ENCODE results near the gene CELF6.
A peak's percentile ranks its signal among the peaks of the same experiment; 100 is the strongest.

CELF6 gene

GRCh38 chr15:72319985-72320671 is at the start of gene CELF6:
CELF6 (minus strand) TSS chr15:72320157; CDS start chr15:72319874, 283 bp downstream.
- DNase-seq, result peak; percentile 73

GRCh38 chr15:72368899-72369298 is 48.9 kb upstream of the CELF6 start:
- DNase-seq, result no peak

- no peak for DNase-seq
Observed at GRCh38 chr15:72368325-72368724, 48.4 kb upstream of the CELF6 start.

GRCh38 chr15:72365844-72366243 is 45.9 kb upstream of the CELF6 start:
- DNase-seq, result no peak

- no peak for DNase-seq
Observed at GRCh38 chr15:72361176-72361575, 41.2 kb upstream of the CELF6 start.

- peak; percentile 12 for DNase-seq
Observed at GRCh38 chr15:72358650-72359171, 38.8 kb upstream of the CELF6 start.

GRCh38 chr15:72358121-72358520 is 38.2 kb upstream of the CELF6 start:
- no peak for DNase-seq

GRCh38 chr15:72354496-72354895 is 34.5 kb upstream of the CELF6 start:
- no peak for DNase-seq

GRCh38 chr15:72353266-72353665 is 33.3 kb upstream of the CELF6 start:
- no peak for DNase-seq

GRCh38 chr15:72345806-72346205 is 25.8 kb upstream of the CELF6 start:
- DNase-seq, result no peak

- DNase-seq, result no peak
Observed at GRCh38 chr15:72345280-72345679, 25.3 kb upstream of the CELF6 start.

- DNase-seq, result no peak
Observed at GRCh38 chr15:72344602-72345001, 24.6 kb upstream of the CELF6 start.

- no peak for DNase-seq
Observed at GRCh38 chr15:72342385-72342784, 22.4 kb upstream of the CELF6 start.

GRCh38 chr15:72341361-72341760 is 21.4 kb upstream of the CELF6 start:
- no peak for DNase-seq

- no peak for DNase-seq
Observed at GRCh38 chr15:72340366-72340765, 20.4 kb upstream of the CELF6 start.

GRCh38 chr15:72339777-72340177 is 19.8 kb upstream of the CELF6 start:
- peak; percentile 94 for DNase-seq

GRCh38 chr15:72338617-72339321 is 18.8 kb upstream of the CELF6 start:
- DNase-seq, result peak; percentile 63

- DNase-seq, result no peak
Observed at GRCh38 chr15:72338148-72338547, 18.2 kb upstream of the CELF6 start.

- no peak for DNase-seq
Observed at GRCh38 chr15:72334842-72335241, 14.9 kb upstream of the CELF6 start.

GRCh38 chr15:72331021-72331420 is 11.1 kb upstream of the CELF6 start:
- no peak for DNase-seq

- DNase-seq, result no peak
Observed at GRCh38 chr15:72323752-72324151, 3.8 kb upstream of the CELF6 start.

- DNase-seq, result peak; percentile 48
Observed at GRCh38 chr15:72319360-72319984, 485 bp downstream of the CELF6 start.

GRCh38 chr15:72318408-72318942 is 1.5 kb downstream of the CELF6 start:
- no peak for DNase-seq

Data from fibroblast of upper back skin (primary cell).